HepG2 (cell line): ENCODE data around the gene BBOF1. TPM values are rescaled to one million over a fixed set of nuclear protein-coding genes. Genes with fewer than 3 reads are reported as not detected.

Experiments
- MBNL3 ChIP-seq: fragments of 250-450 bp; sonication (Bioruptor Pico); conservative IDR thresholded peaks from 2 replicates; pipeline ENCODE4 v1.8.0; 2022; ENCODE audit warnings: mild to moderate bottlenecking, inconsistent platforms
- PAF1 ChIP-seq: IDR thresholded peaks from 2 replicates; pipeline ENCODE4 v1.6.1; 2016; ENCODE audit warnings: missing genetic modification reagents, missing compliant biosample characterization
- RAD21 ChIP-seq: fragments of 450-650 bp; formaldehyde crosslinking; IDR thresholded peaks from 2 replicates; pipeline ENCODE4 v1.5.0; 2020; ENCODE audit warnings: mild to moderate bottlenecking
- SCMH1 ChIP-seq: sonication (generic); formaldehyde crosslinking; IDR thresholded peaks from 2 replicates; pipeline ENCODE4 v1.9.0; 2021; ENCODE audit warnings: missing genetic modification reagents, mild to moderate bottlenecking, borderline replicate concordance
- SETDB1 ChIP-seq: sonication (generic); formaldehyde crosslinking; IDR thresholded peaks from 2 replicates; pipeline ENCODE4 v1.5.1; 2020; ENCODE audit warnings: missing genetic modification reagents, mild to moderate bottlenecking, borderline replicate concordance
- SOX13 ChIP-seq, 3 experiments: fragments of 450-650 bp in 1 of 3; sonication (generic) in 1 of 3; formaldehyde crosslinking in 1 of 3; IDR thresholded peaks in 2 of 3; conservative IDR thresholded peaks in 1 of 3; 2 replicates each; pipeline versions ENCODE4 v1.5.0 to v1.6.1; 2016 to 2020; ENCODE audit warnings: antibody characterized with exemption in 1 of 3, mild to moderate bottlenecking in 1 of 3, missing compliant biosample characterization in 1 of 3, missing genetic modification reagents in 1 of 3, moderate library complexity in 1 of 3
- TMF1 ChIP-seq: sonication (generic); formaldehyde crosslinking; IDR thresholded peaks from 2 replicates; pipeline ENCODE4 v1.8.1; 2022; ENCODE audit warnings: low read depth, missing genetic modification reagents
- ZBTB38 ChIP-seq: sonication (generic); formaldehyde crosslinking; IDR thresholded peaks from 2 replicates; pipeline ENCODE4 v1.5.1; 2020; ENCODE audit warnings: mild to moderate bottlenecking, missing genetic modification reagents
- ZNF232 ChIP-seq: sonication (generic); formaldehyde crosslinking; IDR thresholded peaks from 2 replicates; pipeline ENCODE4 v1.4.0; 2020; ENCODE audit warnings: missing genetic modification reagents, borderline replicate concordance
- ZNF451 ChIP-seq: sonication (generic); formaldehyde crosslinking; IDR thresholded peaks from 2 replicates; pipeline ENCODE4 v1.5.0; 2020; ENCODE audit warnings: mild to moderate bottlenecking, missing genetic modification reagents
- ZNF607 ChIP-seq: sonication (generic); formaldehyde crosslinking; IDR thresholded peaks from 2 replicates; pipeline ENCODE4 v1.5.1; 2020; ENCODE audit warnings: missing genetic modification reagents, mild to moderate bottlenecking, borderline replicate concordance
- ZNF672 ChIP-seq: sonication (generic); formaldehyde crosslinking; IDR thresholded peaks from 2 replicates; pipeline ENCODE4 v1.8.1; 2022; ENCODE audit warnings: missing genetic modification reagents
- ZSCAN30 ChIP-seq: sonication (generic); formaldehyde crosslinking; IDR thresholded peaks from 2 replicates; pipeline ENCODE4 v1.5.0; 2020; ENCODE audit warnings: mild to moderate bottlenecking, missing genetic modification reagents
- polyA plus RNA-seq, 8 experiments: library from polyadenylated mRNA; depleted of rRNA in 3 of 8; stranded (reverse) in 7 of 8; unstranded in 1 of 8; fragments of >200 nt; fragmentation: Illumina TruSeq in 4 of 8; extraction: Trizol in 4 of 8; gene quantifications; 2 replicates each; pipeline versions ENCODE4 v1.2.1 to v1.2.3, GENCODE V29; 2011 to 2016; ENCODE audit warnings: low read depth in 4 of 8, missing spikeins in 1 of 8, mixed read lengths in 1 of 8; ENCODE audit not compliant: insufficient read depth in 1 of 8
- total RNA-seq, 5 experiments: library from RNA; depleted of rRNA; stranded (reverse); fragments of >200 nt; fragmentation: Illumina TruSeq; extraction: Trizol; gene quantifications; 2 replicates each; pipeline ENCODE4 v1.2.3, GENCODE V29; 2016; ENCODE audit warnings: low read depth in 1 of 5
- TF ChIP-seq, protein P1 (sequence below): sonication (generic); formaldehyde crosslinking; IDR thresholded peaks from 2 replicates; pipeline ENCODE4 v1.5.1; 2020; ENCODE audit warnings: mild to moderate bottlenecking, missing genetic modification reagents, moderate library complexity
- TF ChIP-seq, protein P2 (sequence below): sonication (generic); formaldehyde crosslinking; IDR thresholded peaks from 2 replicates; pipeline ENCODE4 v1.5.0; 2020; ENCODE audit warnings: mild to moderate bottlenecking, missing genetic modification reagents
- TF ChIP-seq, protein P3 (sequence below): sonication (generic); formaldehyde crosslinking; IDR thresholded peaks from 2 replicates; pipeline ENCODE4 v1.5.0; 2020; ENCODE audit warnings: mild to moderate bottlenecking, missing genetic modification reagents, borderline replicate concordance
- TF ChIP-seq, protein P4 (sequence below): sonication (generic); formaldehyde crosslinking; IDR thresholded peaks from 2 replicates; pipeline ENCODE4 v1.5.0; 2020; ENCODE audit warnings: mild to moderate bottlenecking, low read depth, missing genetic modification reagents, borderline replicate concordance

Gene BBOF1
- total and polyA plus RNA-seq, 2 of the 13 experiments (the other 11 are each of a cell fraction or from before 2014, with no cell fraction given): 1.6 to 2.3 TPM

DNA sequence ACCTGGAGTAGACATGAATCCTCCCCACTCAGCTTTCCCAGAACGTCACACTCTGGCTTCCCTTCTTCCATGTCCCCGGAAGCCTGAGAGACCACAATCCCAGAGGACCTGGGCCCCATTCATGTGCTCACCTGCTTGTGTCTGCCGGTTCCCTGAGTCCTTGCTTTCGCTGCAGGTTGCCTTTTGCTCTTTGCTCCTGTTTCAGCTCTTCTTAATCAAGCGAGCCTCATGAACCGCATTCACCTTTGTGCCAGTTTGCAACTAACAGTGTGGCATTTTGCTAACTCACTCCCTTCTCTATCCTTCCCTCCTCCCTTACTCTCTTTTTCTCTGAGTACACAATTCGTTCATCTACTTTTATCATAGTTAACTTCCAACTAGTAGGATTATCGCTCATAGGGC, 23.2 kb upstream of the BBOF1 start (continued):
- TF ChIP-seq, protein P1, sequence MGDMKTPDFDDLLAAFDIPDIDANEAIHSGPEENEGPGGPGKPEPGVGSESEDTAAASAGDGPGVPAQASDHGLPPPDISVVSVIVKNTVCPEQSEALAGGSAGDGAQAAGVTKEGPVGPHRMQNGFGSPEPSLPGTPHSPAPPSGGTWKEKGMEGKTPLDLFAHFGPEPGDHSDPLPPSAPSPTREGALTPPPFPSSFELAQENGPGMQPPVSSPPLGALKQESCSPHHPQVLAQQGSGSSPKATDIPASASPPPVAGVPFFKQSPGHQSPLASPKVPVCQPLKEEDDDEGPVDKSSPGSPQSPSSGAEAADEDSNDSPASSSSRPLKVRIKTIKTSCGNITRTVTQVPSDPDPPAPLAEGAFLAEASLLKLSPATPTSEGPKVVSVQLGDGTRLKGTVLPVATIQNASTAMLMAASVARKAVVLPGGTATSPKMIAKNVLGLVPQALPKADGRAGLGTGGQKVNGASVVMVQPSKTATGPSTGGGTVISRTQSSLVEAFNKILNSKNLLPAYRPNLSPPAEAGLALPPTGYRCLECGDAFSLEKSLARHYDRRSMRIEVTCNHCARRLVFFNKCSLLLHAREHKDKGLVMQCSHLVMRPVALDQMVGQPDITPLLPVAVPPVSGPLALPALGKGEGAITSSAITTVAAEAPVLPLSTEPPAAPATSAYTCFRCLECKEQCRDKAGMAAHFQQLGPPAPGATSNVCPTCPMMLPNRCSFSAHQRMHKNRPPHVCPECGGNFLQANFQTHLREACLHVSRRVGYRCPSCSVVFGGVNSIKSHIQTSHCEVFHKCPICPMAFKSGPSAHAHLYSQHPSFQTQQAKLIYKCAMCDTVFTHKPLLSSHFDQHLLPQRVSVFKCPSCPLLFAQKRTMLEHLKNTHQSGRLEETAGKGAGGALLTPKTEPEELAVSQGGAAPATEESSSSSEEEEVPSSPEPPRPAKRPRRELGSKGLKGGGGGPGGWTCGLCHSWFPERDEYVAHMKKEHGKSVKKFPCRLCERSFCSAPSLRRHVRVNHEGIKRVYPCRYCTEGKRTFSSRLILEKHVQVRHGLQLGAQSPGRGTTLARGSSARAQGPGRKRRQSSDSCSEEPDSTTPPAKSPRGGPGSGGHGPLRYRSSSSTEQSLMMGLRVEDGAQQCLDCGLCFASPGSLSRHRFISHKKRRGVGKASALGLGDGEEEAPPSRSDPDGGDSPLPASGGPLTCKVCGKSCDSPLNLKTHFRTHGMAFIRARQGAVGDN (CRISPR knock-in tag): peak; percentile 27; the same call in 1 of the 2 replicates
- TF ChIP-seq TMF1 (CRISPR knock-in tag): 0 out of 2 replicates have a peak, but pooled peaks have one; percentile 1
- TF ChIP-seq RAD21 (CRISPR knock-in tag): no peak
- no peak for TF ChIP-seq SCMH1 (CRISPR knock-in tag)
- TF ChIP-seq MBNL3 (CRISPR knock-in tag): no peak
- no peak for TF ChIP-seq ZNF672 (CRISPR knock-in tag)
- TF ChIP-seq, protein P2, sequence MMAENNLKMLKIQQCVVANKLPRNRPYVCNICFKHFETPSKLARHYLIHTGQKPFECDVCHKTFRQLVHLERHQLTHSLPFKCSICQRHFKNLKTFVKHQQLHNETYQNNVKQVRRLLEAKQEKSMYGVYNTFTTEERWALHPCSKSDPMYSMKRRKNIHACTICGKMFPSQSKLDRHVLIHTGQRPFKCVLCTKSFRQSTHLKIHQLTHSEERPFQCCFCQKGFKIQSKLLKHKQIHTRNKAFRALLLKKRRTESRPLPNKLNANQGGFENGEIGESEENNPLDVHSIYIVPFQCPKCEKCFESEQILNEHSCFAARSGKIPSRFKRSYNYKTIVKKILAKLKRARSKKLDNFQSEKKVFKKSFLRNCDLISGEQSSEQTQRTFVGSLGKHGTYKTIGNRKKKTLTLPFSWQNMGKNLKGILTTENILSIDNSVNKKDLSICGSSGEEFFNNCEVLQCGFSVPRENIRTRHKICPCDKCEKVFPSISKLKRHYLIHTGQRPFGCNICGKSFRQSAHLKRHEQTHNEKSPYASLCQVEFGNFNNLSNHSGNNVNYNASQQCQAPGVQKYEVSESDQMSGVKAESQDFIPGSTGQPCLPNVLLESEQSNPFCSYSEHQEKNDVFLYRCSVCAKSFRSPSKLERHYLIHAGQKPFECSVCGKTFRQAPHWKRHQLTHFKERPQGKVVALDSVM (CRISPR knock-in tag): no peak
- no peak for TF ChIP-seq SETDB1 (CRISPR knock-in tag)
- 0 out of 2 replicates have a peak, but pooled peaks have one; percentile 42 for TF ChIP-seq ZBTB38
- no peak for TF ChIP-seq ZNF607
- no peak for TF ChIP-seq ZSCAN30 (CRISPR knock-in tag)
- no peak for TF ChIP-seq SOX13 (IDR thresholded peaks at IDR 0.05)
- peak in 1 of 2 experiments; percentile 62; a peak in 2 of 4 replicates for TF ChIP-seq SOX13 (CRISPR knock-in tag; conservative IDR thresholded peaks at IDR 0.05 in 1 of 2, IDR thresholded peaks at IDR 0.05 in 1 of 2)
- TF ChIP-seq, protein P3, sequence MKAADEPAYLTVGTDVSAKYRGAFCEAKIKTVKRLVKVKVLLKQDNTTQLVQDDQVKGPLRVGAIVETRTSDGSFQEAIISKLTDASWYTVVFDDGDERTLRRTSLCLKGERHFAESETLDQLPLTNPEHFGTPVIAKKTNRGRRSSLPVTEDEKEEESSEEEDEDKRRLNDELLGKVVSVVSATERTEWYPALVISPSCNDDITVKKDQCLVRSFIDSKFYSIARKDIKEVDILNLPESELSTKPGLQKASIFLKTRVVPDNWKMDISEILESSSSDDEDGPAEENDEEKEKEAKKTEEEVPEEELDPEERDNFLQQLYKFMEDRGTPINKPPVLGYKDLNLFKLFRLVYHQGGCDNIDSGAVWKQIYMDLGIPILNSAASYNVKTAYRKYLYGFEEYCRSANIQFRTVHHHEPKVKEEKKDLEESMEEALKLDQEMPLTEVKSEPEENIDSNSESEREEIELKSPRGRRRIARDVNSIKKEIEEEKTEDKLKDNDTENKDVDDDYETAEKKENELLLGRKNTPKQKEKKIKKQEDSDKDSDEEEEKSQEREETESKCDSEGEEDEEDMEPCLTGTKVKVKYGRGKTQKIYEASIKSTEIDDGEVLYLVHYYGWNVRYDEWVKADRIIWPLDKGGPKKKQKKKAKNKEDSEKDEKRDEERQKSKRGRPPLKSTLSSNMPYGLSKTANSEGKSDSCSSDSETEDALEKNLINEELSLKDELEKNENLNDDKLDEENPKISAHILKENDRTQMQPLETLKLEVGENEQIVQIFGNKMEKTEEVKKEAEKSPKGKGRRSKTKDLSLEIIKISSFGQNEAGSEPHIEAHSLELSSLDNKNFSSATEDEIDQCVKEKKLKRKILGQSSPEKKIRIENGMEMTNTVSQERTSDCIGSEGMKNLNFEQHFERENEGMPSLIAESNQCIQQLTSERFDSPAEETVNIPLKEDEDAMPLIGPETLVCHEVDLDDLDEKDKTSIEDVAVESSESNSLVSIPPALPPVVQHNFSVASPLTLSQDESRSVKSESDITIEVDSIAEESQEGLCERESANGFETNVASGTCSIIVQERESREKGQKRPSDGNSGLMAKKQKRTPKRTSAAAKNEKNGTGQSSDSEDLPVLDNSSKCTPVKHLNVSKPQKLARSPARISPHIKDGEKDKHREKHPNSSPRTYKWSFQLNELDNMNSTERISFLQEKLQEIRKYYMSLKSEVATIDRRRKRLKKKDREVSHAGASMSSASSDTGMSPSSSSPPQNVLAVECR (CRISPR knock-in tag): 0 out of 2 replicates have a peak, but pooled peaks have one; percentile 18
- no peak for TF ChIP-seq ZNF451 (CRISPR knock-in tag)
- TF ChIP-seq ZNF232 (CRISPR knock-in tag): peak; percentile 97
- TF ChIP-seq, protein P4, sequence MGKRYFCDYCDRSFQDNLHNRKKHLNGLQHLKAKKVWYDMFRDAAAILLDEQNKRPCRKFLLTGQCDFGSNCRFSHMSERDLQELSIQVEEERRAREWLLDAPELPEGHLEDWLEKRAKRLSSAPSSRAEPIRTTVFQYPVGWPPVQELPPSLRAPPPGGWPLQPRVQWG (CRISPR knock-in tag): no peak
- no peak for TF ChIP-seq PAF1 (CRISPR knock-in tag)
